ENCODE results near the gene ITGA2B. TPM values are rescaled to one million over a fixed set of nuclear protein-coding genes. Genes with fewer than 3 reads are reported as not detected.

The ITGA2B gene
- total and polyA plus RNA-seq, 2 of the 13 experiments (the other 11 are each of a cell fraction or from before 2014, with no cell fraction given): 0.38 to 1.1 TPM

DNA sequence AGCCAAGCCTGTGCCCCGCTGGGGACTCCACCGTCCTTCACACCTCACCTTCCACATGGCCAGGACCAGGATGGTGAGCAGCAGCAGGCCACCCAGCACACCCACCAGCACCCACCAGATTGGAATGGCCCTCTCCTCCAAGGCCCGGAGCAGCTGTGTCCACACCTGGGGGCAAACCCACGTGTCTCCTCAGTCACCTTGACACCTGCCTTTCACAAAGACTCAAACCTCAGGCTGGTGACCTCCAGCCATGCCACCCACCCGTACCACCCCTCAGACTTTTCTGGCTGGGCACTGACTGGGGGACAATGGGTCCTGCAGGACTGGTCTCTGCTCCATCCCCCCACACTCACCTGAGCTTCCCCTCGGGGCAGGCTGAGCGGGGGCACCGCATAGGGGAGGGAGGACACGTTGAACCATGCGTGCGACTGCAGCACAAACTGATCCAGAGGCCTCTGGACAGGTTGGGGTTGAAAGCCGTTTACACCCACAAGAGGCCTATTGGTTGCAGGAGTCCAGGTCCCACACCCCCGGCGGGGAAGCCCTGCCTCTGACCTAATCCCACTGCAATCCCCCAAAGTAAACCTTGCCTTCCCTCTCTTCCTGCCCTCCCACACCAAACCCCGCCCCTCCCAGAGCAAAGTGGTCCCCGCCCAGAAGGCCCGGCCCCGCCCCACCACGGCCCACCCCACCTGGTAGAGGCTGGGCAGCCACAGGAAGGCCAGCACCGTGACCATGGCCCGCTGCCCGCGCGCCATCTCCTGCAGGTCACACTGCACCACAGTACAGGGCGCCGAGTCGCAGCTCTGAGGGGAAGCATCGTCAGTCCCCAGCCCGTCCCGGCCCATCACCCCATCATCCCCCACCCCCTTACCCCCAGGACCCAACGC lies 14.9 kb downstream of the ITGA2B start (continued):
- TF ChIP-seq, protein P1, sequence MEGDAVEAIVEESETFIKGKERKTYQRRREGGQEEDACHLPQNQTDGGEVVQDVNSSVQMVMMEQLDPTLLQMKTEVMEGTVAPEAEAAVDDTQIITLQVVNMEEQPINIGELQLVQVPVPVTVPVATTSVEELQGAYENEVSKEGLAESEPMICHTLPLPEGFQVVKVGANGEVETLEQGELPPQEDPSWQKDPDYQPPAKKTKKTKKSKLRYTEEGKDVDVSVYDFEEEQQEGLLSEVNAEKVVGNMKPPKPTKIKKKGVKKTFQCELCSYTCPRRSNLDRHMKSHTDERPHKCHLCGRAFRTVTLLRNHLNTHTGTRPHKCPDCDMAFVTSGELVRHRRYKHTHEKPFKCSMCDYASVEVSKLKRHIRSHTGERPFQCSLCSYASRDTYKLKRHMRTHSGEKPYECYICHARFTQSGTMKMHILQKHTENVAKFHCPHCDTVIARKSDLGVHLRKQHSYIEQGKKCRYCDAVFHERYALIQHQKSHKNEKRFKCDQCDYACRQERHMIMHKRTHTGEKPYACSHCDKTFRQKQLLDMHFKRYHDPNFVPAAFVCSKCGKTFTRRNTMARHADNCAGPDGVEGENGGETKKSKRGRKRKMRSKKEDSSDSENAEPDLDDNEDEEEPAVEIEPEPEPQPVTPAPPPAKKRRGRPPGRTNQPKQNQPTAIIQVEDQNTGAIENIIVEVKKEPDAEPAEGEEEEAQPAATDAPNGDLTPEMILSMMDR (CRISPR knock-in tag; IDR thresholded peaks at IDR 0.05): 0 out of 2 replicates have a peak, but pooled peaks have one; percentile 2
- TF ChIP-seq ZNF557 (CRISPR knock-in tag; IDR thresholded peaks at IDR 0.05) (no peak), AHR (CRISPR knock-in tag; IDR thresholded peaks at IDR 0.05) (no peak; the same call in 1 of the 2 replicates), ZNF773 (CRISPR knock-in tag; IDR thresholded peaks at IDR 0.05; ENCODE audit: borderline replicate concordance) (no peak), LCORL (IDR thresholded peaks at IDR 0.05) (no peak), LCORL (CRISPR knock-in tag; IDR thresholded peaks at IDR 0.05) (peak; percentile 62), ZNF746 (CRISPR knock-in tag; IDR thresholded peaks at IDR 0.05) (peak; percentile 96), ZNF766 (CRISPR knock-in tag; IDR thresholded peaks at IDR 0.05; ENCODE audit: borderline replicate concordance) (no peak), ZMYM4 (CRISPR knock-in tag; IDR thresholded peaks at IDR 0.05) (peak; percentile 48; the same call in 1 of the 2 replicates), RARA (CRISPR knock-in tag; IDR thresholded peaks at IDR 0.05) (peak; percentile 50; the same call in 1 of the 2 replicates), NFYB (CRISPR knock-in tag; IDR thresholded peaks at IDR 0.05) (peak; percentile 71), PITX1 (CRISPR knock-in tag; IDR thresholded peaks at IDR 0.05) (peak; percentile 93), TEAD3 (CRISPR knock-in tag; optimal IDR thresholded peaks at IDR 0.05; ENCODE audit: borderline replicate concordance) (peak; percentile 60), RXRB (CRISPR knock-in tag; IDR thresholded peaks at IDR 0.05; ENCODE audit: borderline replicate concordance) (peak; percentile 39; the same call in 1 of the 2 replicates), ARID5B (CRISPR knock-in tag; IDR thresholded peaks at IDR 0.05) (peak; percentile 60; the same call in 1 of the 2 replicates), ZMYM2 (CRISPR knock-in tag; IDR thresholded peaks at IDR 0.05) (0 out of 2 replicates have a peak, but pooled peaks have one; percentile 12), HNRNPH1 (optimal IDR thresholded peaks at IDR 0.05; ENCODE audit: low read depth, low read length) (no peak), ZNF83 (CRISPR knock-in tag; IDR thresholded peaks at IDR 0.05; ENCODE audit: borderline replicate concordance) (0 out of 2 replicates have a peak, but pooled peaks have one; percentile 12), HNF1B (CRISPR knock-in tag; IDR thresholded peaks at IDR 0.05) (peak; percentile 84), ZNF350 (CRISPR knock-in tag; IDR thresholded peaks at IDR 0.05; ENCODE audit: borderline replicate concordance, low read depth) (no peak), CSRNP1 (CRISPR knock-in tag; IDR thresholded peaks at IDR 0.05) (peak; percentile 72; the same call in 1 of the 2 replicates)
